GM18873 (cell line): ENCODE results near the gene MACF1.
"Not testable (repeated sequence)": the region's sequence is repeated elsewhere in the genome, so short reads cannot be mapped to it uniquely, and the experiment has no call there.

Experiments
- ATAC-seq: cut with Tn5 transposase; IDR thresholded peaks from one replicate; pipeline ENCODE4 v1.9.1; 2021; ENCODE audit warnings: mild to moderate bottlenecking, moderate library complexity, moderate number of reproducible peaks; ENCODE audit not compliant: unreplicated experiment, low FRiP score

MACF1 gene

DNA sequence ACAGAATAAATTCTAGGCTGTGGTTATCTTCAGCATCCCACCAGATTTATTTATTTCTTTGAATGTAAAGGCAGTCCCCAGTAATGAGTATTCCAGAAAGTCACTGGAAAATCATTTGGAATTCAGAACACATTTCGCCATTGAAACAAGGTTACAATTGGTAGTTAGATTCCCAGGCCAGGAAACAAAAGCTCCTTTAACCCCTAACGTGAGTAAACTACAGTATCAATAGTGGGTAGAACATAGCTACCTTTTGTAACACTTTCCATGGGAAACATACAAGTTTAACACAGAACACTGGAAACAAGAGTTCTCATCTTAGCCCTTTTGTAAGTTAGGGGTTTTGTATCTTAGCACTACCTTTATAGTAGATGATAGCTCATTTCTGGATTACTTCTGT is 233.5 kb downstream of the MACF1 start:
- ATAC-seq = no peak

DNA sequence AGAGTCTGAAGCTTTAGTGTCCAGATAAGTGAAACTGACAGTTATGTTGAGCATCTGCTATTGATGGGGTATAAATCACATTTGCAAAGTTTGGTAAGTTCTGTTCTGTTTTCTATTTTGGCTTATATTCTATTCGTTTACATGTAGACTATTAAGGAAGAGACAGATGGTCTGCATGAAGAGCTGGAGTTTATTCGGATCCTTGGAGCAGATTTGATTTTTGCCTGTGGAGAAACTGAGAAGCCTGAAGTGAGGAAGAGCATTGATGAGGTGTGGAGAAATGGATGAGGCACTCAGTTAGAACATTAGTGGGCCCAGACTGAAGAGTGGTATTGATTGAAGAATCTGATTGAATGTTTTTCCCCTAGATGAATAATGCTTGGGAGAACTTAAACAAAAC is 236.4 kb downstream of the MACF1 start:
- ATAC-seq = no peak

DNA sequence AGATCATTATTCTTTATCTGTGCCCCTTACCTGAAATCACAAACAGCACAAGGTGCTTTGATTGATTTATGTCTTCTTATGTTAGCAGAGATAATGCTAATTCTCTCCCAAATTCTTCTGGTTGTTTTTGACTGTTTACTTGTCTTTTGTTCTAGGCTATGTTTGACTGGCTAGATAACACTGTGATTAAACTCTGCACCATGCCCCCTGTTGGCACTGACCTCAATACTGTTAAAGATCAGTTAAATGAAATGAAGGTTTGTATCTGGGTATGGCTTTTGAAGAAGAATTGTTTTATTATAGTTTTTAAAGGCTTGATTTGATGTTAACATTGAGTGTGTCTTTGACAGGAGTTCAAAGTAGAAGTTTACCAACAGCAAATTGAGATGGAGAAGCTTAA is 237.3 kb downstream of the MACF1 start:
- no peak for ATAC-seq

DNA sequence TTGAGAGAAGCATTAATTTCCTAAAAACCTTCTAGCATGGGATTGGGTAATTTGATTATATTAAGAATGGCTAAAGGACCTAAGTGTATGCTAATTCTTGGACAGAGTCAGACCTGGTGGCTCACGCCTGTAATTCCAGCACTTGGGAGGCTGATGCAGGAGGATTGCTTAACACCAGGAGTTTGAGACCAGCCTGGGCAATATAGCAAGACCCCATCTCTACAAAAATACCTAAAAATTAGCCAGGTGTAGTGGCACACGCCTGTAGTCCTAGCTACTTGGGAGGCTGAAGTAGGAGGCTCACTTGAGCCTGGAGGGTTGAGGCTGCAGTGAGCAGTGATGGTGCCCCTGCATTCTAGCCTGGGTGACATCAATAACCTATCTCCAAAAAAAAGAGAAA is 241.1 kb downstream of the MACF1 start:
- ATAC-seq = no peak

DNA sequence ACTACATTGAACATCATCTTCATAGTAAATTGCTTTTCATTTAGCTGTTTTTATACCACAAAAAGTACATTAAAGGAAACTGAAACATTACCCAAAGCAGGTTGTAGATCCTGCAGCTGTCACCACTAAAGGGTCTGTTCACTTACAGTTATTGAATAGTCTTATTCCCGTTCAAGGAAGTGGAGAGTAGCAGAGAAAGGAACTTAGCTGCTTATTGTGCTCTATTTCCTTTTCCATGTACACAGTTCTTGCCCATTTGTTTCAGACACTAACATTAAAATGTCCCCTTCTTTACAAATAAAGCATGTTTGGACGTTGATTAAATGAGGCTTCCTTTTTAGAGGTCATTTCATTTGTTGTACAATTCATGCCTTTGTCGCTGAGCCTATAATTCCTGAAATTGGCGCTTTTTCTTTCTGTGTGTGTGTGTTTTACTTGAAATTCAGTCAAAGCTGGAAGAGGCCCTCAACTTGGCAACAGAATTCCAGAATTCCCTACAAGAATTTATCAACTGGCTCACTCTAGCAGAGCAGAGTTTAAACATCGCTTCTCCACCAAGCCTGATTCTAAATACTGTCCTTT is 242.6 kb downstream of the MACF1 start:
- no peak for ATAC-seq

DNA sequence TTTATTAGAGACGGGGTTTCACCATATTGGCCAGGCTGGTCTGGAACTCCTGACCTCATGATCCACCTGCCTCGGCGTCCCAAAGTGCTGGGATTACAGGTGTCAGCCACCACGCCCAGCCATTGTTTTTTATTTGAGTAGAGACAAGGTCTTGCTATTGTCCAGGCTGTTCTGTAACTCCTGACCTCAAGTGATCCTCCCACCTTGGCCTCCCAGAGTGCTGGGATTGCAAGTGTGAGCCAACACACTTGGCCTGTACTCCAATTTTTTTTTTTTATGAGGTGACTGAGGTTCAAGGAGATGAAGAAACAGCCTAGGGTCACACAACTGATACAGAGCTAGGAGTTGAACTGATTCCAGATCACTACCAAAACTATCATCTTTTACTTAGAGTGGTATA is 245.5 kb downstream of the MACF1 start:
- not testable (repeated sequence) for ATAC-seq

DNA sequence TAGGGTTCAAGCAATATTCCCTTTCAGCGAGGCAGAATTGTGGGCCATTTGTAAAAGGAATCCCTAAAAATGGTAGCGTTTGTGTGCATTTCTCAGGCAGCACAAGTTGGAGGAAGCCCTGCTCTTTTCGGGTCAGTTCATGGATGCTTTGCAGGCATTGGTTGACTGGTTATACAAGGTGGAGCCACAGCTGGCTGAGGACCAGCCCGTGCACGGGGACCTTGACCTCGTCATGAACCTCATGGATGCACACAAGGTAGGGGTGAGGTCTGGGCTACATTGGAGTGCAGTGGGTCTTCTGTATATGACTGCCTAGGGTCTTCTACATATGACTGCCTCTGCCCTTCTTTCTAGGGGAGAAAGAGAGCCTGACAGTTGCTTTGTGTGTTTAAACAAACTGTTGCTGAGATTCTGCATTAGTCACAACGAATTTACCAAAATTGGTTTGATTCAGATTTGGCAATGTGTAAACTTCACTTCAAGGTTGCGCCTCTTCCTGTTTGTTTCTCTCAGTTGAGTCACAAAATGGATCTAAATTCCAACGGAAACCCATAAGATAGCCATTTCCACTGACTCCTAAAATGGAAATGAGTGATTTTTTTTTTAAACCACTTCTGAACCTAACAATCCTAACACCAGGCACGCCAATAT is 246.6 kb downstream of the MACF1 start:
- no peak for ATAC-seq

DNA sequence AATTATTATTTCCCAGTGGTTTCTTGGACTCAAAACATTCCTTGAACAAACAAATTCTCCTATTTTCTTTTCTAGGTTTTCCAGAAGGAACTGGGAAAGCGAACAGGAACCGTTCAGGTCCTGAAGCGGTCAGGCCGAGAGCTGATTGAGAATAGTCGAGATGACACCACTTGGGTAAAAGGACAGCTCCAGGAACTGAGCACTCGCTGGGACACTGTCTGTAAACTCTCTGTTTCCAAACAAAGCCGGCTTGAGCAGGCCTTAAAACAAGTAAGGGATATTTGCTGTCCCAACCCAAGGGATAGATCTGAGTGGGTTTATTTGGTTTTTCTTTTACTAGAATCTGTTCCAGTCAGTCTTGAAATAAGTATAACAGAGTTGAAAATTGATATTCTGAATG is 247.6 kb downstream of the MACF1 start:
- ATAC-seq = no peak

DNA sequence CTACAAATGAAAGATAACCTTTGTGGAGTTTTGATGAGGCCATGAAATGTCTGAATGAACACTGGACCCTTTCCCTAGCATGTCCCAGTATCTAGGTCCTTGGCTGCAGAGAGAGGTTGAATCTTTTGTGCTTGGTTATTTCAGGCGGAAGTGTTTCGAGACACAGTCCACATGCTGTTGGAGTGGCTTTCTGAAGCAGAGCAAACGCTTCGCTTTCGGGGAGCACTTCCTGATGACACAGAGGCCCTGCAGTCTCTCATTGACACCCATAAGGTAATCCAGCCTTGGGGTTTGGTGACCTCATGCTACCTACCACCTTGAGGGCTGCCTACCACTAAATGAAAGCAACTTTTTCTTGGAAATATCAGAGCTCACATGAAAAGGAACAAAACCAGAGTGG is 248.0 kb downstream of the MACF1 start:
- no peak for ATAC-seq

DNA sequence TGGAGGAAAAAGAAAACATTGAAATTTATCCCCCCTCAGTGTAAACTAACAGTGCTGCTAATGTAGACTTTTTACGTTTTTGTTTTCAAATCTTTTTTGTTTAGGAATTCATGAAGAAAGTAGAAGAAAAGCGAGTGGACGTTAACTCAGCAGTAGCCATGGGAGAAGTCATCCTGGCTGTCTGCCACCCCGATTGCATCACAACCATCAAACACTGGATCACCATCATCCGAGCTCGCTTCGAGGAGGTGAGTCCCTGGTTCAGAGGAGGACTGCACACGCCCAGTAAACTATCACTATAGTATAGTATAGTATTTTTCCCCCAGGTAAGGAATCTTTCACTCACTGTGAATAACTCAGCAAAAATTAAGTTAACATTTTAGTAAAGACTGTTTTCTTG is 249.1 kb downstream of the MACF1 start:
- no peak for ATAC-seq

DNA sequence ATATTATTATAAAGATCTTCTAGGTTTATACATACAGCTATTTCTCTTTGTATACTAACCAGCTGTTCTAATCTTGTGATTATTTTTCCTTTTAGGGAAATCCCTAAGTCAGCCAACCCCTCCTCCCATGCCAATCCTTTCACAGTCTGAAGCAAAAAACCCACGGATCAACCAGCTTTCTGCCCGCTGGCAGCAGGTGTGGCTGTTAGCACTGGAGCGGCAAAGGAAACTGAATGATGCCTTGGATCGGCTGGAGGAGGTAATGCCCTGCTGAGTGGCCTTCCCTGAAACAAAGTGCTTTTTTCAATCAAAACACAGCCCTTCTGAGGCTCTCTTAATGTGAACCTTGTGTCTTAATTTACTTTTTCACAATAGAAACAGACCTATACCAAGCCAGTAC is 254.5 kb downstream of the MACF1 start:
- ATAC-seq = no peak

DNA sequence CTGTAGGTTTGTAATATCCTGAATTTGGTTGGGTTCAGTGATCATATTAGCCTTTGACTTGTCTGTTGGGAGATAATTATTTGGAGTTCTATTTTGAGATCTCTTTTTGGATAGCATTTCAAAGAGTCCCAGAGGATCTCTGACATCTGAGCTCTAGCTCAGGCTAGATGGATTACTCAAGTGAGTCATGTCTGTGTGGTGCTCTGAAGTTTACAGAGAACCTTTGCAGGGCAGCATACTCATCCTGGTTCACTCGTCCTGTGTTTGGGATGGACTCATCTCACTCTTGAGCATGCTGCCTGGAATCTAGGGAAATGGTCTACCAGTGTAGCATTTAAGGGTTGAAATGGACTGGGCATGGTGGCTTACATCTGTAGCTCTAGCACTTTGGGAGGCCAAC is 257.6 kb downstream of the MACF1 start:
- no peak for ATAC-seq

DNA sequence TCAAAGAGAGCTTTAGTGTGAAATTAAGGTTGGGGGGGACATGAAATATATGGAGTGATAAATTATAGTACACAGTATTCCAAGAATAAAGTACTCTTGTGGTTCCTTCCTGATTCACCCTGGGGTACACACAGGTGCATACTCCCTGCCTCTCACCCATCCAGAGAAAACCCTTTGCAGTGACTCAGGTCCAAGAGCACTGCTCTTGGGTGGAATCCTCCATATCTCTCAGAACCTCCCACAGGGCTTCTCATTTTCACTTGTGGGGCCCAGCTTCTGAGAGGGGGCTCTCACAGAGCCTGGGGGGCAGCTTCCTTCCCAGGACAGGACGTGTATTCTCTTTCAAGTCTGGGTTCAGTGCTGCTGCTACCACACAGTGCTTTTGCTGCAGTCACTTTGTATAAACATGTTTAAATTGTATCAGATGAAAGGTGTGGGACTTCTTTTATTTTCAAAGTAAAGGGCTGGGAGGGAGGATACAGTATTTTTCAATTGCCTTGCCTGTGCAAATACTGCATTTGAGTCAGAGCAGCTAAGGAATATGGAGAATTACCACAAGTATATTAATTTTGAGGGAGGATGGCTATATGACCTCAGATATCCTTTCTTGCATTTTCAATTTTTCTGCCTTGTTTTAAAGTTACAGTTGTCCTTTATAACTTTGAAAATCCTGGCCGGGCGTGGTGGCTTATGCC is 262.1 kb downstream of the MACF1 start:
- ATAC-seq = no peak

DNA sequence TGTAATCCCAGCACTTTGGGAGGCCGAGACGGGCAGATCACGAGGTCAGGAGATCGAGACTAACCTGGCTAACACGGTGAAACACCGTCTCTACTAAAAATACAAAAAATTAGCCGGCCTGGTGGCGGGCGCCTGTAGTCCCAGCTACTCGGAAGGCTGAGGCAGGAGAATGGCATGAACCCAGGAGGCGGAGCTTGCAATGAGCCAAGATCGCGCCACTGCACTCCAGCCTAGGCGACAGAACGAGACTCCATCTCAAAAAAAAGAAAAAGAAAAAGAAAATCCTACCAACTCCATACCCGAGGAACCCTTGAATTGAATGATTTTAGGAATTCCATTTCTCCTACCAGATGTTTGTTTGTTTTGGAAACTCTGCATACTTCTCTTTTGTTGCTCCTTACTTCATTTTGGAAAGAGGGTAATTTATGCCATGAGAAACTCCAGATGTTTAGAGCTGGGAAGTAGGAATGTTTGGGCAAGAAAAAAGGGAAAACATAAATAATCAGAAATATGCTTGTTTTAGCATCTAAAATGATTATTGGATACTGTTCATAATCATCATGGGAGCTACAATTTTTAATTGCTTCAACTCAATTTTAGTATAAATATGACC is 262.7 kb downstream of the MACF1 start:
- not testable (repeated sequence) for ATAC-seq

DNA sequence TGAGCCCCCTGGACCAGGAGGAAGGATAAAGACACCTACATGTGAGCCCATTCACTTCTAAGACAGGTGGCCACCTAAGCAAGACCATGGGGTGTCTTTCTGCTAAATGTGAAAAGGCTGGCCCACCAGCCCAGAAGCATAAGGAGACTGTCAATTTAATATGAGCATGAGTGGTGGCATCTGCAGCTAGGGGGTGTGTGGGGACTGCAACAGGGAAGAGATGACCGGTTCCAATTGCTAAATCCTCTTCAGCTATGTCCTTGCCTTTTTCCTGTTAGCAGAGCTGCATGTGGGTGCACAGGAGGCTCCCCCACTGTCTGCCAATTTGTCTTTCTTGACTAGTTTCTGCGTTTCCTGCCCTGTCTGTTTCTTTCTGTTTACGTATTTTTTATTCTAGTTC is 264.7 kb downstream of the MACF1 start:
- no peak for ATAC-seq

DNA sequence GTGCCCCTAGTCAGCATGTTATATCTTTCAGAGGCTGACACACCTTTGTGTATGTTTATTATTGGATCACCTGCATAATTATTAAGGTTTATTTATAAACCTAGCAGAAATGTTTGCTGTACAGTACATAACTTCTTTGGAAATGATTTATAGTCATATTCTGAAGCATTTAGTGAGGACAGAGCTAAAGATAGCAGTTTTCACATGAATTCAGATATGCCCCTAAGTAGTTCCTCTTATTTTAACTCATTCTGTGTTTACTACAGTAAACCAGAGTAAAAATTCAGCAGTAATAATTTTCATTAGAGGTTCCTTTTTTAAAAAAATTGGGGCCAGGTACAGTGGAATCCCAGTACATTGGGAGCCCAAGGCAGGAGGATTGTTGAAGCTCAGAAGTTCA is 265.5 kb downstream of the MACF1 start:
- ATAC-seq = no peak

DNA sequence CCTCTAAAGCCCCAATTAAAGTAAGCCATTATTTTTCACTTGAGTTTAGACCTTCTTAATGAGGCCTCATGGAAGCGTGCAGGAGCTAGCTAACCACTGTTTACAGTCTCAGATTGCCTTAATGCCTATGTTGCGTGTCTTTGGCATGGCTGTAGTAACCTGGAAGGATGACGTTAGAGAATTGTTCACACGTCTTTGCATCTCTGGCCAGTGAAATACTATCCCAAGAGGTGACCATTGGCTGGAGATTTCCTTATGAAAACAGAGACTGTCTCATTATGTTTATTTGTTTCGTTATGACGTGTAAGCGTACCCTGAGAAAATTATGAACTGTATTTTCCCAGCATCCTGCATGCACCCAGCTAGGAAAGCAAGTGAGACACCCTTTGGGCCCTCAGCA is 268.3 kb downstream of the MACF1 start:
- ATAC-seq = no peak

DNA sequence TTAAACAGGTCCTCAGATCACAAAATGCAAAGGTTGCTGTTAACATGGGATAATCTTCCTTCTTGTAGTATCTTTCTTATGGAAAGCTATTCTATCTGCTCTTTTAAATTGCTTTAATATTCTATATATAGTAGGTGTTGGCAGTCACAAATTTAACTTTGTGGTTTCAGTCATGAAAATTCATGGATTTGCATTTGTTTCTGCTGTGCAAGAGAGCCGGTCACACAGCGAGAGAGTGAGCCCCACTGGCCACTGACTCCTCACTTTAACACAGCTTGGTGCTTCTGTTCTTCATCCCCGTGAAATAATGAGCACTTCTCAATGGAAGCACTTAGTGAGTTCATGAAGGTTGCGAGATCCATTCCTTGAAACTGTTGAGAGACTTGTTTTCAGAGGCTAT is 268.8 kb downstream of the MACF1 start:
- no peak for ATAC-seq

DNA sequence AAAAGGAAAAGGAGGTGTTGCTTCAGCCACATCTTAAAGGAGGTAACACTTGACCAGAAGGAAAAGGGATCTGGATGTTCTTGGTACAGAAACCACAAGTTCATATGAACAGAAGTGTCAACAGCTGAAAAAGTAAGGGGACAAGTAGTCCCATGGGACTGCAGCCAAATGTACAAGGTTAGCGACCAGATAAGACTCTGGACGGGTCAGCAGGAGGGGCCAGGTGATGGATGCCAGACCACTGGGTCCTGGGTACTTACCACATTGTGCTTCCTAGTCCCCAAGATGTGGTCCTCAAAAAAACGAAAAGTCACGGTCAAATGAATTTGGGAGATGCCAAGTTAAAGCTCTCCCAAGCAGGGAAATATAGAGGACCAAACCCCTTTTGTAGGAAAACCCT is 270.3 kb downstream of the MACF1 start:
- ATAC-seq = no peak

DNA sequence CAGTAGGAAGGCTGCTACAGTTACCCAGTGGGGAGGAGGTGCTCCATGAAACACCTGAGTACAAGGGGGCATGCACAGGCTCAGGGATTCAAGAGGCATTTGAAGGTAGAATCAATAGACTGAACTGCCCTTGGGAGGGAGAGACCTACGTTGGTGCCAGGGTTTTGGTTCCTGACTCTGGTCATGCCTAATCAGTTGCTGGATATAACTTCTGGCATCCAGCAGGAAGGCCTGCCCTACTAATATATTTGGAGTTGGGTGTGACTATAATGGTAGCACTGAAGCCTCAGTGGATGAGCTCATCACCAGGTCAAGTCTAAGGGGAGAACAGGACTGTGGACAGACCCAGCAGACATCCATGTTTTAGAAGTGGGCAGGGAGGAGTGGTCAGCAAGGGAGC is 271.1 kb downstream of the MACF1 start:
- ATAC-seq = not testable (repeated sequence)

DNA sequence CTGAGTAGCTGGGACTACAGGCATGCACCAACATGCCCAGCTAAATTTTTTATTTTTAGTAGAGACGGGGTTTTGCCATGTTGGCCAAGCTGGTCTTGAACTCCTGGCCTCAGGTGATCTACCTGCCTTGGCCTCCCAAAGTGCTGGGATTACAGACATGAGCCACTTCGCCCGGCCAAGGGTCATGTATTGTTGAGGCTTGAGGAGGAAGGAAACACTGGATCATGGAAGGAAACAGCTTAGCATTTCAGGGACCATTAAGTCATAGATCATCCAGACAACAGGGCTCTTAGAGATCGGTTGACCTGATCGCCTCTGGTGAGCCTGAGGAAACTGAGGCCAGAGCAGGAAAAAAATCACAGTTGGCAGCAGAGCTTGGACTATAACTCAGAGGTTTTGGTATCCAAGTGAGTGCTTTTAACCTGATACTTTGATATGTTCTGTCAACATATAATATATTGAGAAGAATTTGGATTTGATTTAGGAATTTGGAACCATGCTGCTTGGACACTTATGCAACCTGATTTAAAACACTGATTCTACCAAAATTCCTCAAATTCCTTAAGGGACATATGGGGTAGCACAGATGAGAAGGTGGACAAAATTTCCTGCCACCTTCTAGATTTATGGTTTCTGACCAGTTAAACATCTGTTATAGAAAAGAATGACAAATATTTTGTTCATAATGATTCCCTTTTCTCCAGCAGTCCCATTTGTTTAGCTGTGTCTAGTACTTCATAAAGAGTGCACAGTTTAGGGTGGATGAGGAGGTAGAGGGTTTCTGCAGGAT is 273.8 kb downstream of the MACF1 start:
- ATAC-seq = no peak
